ENCODE data around the gene ACP4.

DNA sequence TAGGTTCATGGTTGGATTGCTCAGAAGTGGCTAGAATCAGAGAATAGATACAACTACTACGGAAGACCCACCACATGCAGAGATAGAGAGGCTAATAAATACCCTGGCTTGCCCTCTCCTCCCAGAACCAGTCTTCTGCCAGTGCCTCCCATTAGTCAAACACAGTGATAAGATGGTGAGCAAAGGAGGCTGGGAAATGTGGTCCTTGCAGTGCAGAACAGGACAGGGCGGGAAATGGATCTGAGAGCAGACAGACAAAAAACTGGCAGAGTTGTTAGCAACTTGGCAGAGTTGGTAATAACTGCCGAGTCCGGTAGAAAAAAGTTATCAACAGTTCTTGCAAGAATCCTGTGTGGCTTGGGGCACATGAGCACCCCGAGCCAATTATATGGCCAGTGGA lies 24.7 kb downstream of the ACP4 start:
- TF ChIP-seq, protein P1, sequence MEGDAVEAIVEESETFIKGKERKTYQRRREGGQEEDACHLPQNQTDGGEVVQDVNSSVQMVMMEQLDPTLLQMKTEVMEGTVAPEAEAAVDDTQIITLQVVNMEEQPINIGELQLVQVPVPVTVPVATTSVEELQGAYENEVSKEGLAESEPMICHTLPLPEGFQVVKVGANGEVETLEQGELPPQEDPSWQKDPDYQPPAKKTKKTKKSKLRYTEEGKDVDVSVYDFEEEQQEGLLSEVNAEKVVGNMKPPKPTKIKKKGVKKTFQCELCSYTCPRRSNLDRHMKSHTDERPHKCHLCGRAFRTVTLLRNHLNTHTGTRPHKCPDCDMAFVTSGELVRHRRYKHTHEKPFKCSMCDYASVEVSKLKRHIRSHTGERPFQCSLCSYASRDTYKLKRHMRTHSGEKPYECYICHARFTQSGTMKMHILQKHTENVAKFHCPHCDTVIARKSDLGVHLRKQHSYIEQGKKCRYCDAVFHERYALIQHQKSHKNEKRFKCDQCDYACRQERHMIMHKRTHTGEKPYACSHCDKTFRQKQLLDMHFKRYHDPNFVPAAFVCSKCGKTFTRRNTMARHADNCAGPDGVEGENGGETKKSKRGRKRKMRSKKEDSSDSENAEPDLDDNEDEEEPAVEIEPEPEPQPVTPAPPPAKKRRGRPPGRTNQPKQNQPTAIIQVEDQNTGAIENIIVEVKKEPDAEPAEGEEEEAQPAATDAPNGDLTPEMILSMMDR (optimal IDR thresholded peaks at IDR 0.05 in 1 of 3, IDR thresholded peaks at IDR 0.05 in 1 of 3, conservative IDR thresholded peaks at IDR 0.05 in 1 of 3; ENCODE audit: extremely low read depth in 1 of 3, insufficient read depth in 2 of 3, low read length in 3 of 3) = no peak
- no peak for TF ChIP-seq EZH2 (IDR thresholded peaks at IDR 0.05; ENCODE audit: low read length)

All from keratinocyte (primary cell).